B cell (primary cell): ENCODE measurements around the gene GNAI3.

Experiments
- EZH2 ChIP-seq: IDR thresholded peaks from 2 replicates; pipeline ENCODE4 v1.6.1; 2012; ENCODE audit warnings: borderline replicate concordance, low read depth, mild to moderate bottlenecking, moderate library complexity, low read length; ENCODE audit not compliant: insufficient read depth, poor library complexity, severe bottlenecking
- TF ChIP-seq, protein P1 (sequence below): fragments of 200-600 bp; IDR thresholded peaks from one replicate; pipeline ENCODE4 v1.8.0; 2022; ENCODE audit warnings: antibody characterized with exemption, mild to moderate bottlenecking

DNA sequence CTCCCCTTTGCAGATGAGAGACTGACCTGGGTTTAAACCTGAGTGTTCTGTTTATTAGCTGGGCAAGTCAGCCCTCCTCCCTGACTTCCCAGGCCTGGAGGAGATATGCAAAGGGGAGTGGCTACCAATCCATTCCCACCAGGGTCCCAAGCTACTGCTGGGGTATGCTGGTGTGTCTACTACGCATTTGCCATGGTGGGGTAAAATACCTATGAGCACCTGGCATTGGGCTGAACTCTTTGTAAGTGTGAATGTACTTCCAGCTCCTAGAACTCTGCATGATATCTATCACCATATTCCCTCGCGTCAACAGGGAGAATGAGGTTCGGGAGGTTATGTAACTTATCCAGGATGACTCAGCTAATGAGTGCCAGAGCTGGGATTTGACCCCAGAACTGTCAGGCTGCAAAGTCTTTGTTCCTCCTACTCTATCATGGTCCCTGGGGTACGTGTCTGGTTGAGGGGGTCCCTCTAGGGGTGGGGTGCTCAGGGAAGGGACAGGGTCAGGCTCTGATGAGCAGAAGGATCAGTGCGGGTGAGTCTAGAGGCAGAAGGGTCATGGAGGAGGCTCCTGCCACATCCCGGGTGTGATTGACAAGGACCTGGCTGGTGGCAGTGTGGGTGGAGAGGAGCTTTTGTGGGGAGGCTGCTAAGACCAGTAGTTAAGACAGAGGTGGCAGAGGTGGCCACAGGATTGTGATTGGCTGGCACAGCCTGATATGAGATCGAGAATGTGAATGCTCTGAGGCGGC is 88.0 kb downstream of the GNAI3 start:
- TF ChIP-seq, protein P1, sequence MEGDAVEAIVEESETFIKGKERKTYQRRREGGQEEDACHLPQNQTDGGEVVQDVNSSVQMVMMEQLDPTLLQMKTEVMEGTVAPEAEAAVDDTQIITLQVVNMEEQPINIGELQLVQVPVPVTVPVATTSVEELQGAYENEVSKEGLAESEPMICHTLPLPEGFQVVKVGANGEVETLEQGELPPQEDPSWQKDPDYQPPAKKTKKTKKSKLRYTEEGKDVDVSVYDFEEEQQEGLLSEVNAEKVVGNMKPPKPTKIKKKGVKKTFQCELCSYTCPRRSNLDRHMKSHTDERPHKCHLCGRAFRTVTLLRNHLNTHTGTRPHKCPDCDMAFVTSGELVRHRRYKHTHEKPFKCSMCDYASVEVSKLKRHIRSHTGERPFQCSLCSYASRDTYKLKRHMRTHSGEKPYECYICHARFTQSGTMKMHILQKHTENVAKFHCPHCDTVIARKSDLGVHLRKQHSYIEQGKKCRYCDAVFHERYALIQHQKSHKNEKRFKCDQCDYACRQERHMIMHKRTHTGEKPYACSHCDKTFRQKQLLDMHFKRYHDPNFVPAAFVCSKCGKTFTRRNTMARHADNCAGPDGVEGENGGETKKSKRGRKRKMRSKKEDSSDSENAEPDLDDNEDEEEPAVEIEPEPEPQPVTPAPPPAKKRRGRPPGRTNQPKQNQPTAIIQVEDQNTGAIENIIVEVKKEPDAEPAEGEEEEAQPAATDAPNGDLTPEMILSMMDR: no peak
- TF ChIP-seq EZH2: no peak
